SK-N-MC (cell line): Measurements from ENCODE around the gene HIP1.
"Not testable (repeated sequence)": the region's sequence is repeated elsewhere in the genome, so short reads cannot be mapped to it uniquely, and the experiment has no call there.

Experiments
- DNase-seq: peaks from one replicate; pipeline ENCODE4 v3.0.0-alpha.2; 2011; ENCODE audit warnings: low read depth, low spot score
- H3K27ac ChIP-seq: fragments of 200-600 bp; sonication (generic); 2 replicates; pipeline ENCODE4 v1.5.1; 2016; ENCODE audit warnings: mixed run types
- H3K36me3 ChIP-seq: fragments of 200-600 bp; sonication (generic); 2 replicates; pipeline ENCODE4 v1.6.1; 2017; ENCODE audit warnings: antibody characterized with exemption, low read length, mixed read lengths; ENCODE audit not compliant: insufficient read depth
- H3K4me3 ChIP-seq: fragments of 200-600 bp; sonication (generic); 2 replicates; pipeline ENCODE4 v1.5.1; 2016
- H3K9ac ChIP-seq: fragments of 200-600 bp; sonication (generic); 2 replicates; pipeline ENCODE4 v1.8.0; 2017; ENCODE audit warnings: mixed run types, mixed read lengths; ENCODE audit not compliant: insufficient read length
- H3K9me3 ChIP-seq: fragments of 200-600 bp; sonication (generic); 2 replicates; pipeline ENCODE4 v1.6.1; 2017; ENCODE audit warnings: low read depth, mild to moderate bottlenecking, antibody characterized with exemption, low read length, moderate library complexity, mixed read lengths
- EZH2 ChIP-seq: fragments of 200-600 bp; sonication (generic); IDR thresholded peaks from one replicate; pipeline ENCODE4 v1.6.1; 2017; ENCODE audit warnings: antibody characterized with exemption
- FOXP2 ChIP-seq: optimal IDR thresholded peaks from 2 replicates; pipeline ENCODE3; 2011; ENCODE audit warnings: mild to moderate bottlenecking, moderate library complexity; ENCODE audit not compliant: insufficient read depth; ENCODE audit errors: extremely low read length, control extremely low read depth
- POLR2AphosphoS5 ChIP-seq: IDR thresholded peaks from 2 replicates; pipeline ENCODE4 v1.6.1; 2012; ENCODE audit warnings: mild to moderate bottlenecking, low read depth, low read length, borderline replicate concordance

HIP1 gene

GRCh38 chr7:75711076-75711475 lies 27.7 kb downstream of the HIP1 start:
- Histone ChIP-seq H3K27ac (no peak overlapping the region), H3K9ac (no peak overlapping the region), H3K4me3 (no peak overlapping the region), H3K36me3 (no peaks in the 10 kb centered on the region), H3K9me3 (no peaks in the 10 kb centered on the region)
- TF ChIP-seq EZH2 (no peak), FOXP2 (no peak), POLR2AphosphoS5 (no peak)
- no peak for DNase-seq

GRCh38 chr7:75704928-75705327 lies 33.8 kb downstream of the HIP1 start:
- Histone ChIP-seq H3K4me3 (no peak overlapping the region), H3K9me3 (no peaks in the 10 kb centered on the region), H3K27ac (no peak overlapping the region), H3K36me3 (no peaks in the 10 kb centered on the region), H3K9ac (no peak overlapping the region)
- no peak for DNase-seq
- no peak for TF ChIP-seq EZH2
- no peak for TF ChIP-seq FOXP2
- no peak for TF ChIP-seq POLR2AphosphoS5

- no peak for DNase-seq
- no peak for TF ChIP-seq FOXP2
- no peak for TF ChIP-seq EZH2
- TF ChIP-seq POLR2AphosphoS5 = no peak
- H3K9me3 ChIP-seq = no peaks in the 10 kb centered on the region
- H3K27ac ChIP-seq = no peak overlapping the region
- H3K4me3 ChIP-seq = no peak overlapping the region
- no peaks in the 10 kb centered on the region for H3K36me3 ChIP-seq
- no peak overlapping the region for H3K9ac ChIP-seq
These were observed 36.2 kb downstream of the HIP1 start for GRCh38 chr7:75702515-75702914.

- H3K9me3 ChIP-seq = no peaks in the 10 kb centered on the region
- H3K4me3 ChIP-seq = no peak overlapping the region
- DNase-seq = no peak
- H3K36me3 ChIP-seq = no peaks in the 10 kb centered on the region
- TF ChIP-seq EZH2 (no peak), FOXP2 (no peak), POLR2AphosphoS5 (no peak)
- no peak overlapping the region for H3K9ac ChIP-seq
- H3K27ac ChIP-seq = no peak overlapping the region
These were observed 38.7 kb downstream of the HIP1 start for GRCh38 chr7:75699993-75700392.

- Histone ChIP-seq H3K36me3 (no peaks in the 10 kb centered on the region), H3K9me3 (no peaks in the 10 kb centered on the region), H3K27ac (no peak overlapping the region), H3K9ac (no peak overlapping the region), H3K4me3 (no peak overlapping the region)
- TF ChIP-seq POLR2AphosphoS5 (no peak), FOXP2 (no peak), EZH2 (no peak)
- no peak for DNase-seq
These were observed 40.4 kb downstream of the HIP1 start for GRCh38 chr7:75698358-75698757.

GRCh38 chr7:75696263-75697037 lies 42.3 kb downstream of the HIP1 start:
- Histone ChIP-seq H3K9me3 (no peaks in the 10 kb centered on the region), H3K4me3 (no peak overlapping the region), H3K27ac (no peak overlapping the region), H3K36me3 (no peaks in the 10 kb centered on the region), H3K9ac (no peak overlapping the region)
- no peak for DNase-seq
- TF ChIP-seq EZH2 (no peak), POLR2AphosphoS5 (no peak), FOXP2 (no peak)

- DNase-seq = no peak
- Histone ChIP-seq H3K4me3 (no peak overlapping the region), H3K9ac (no peak overlapping the region), H3K9me3 (no peaks in the 10 kb centered on the region), H3K27ac (no peak overlapping the region), H3K36me3 (no peaks in the 10 kb centered on the region)
- TF ChIP-seq POLR2AphosphoS5 (no peak), EZH2 (no peak), FOXP2 (no peak)
These were observed 43.9 kb downstream of the HIP1 start for GRCh38 chr7:75694638-75695399.

GRCh38 chr7:75693668-75694067 lies 45.1 kb downstream of the HIP1 start:
- not testable (repeated sequence) for H3K27ac ChIP-seq, DNase-seq, H3K9me3 ChIP-seq, H3K36me3 ChIP-seq, H3K4me3 ChIP-seq, H3K9ac ChIP-seq
